ENCODE data around the gene SLIT2. TPM values are rescaled to one million over a fixed set of nuclear protein-coding genes. Genes with fewer than 3 reads are reported as not detected.

Gene SLIT2, protein sequence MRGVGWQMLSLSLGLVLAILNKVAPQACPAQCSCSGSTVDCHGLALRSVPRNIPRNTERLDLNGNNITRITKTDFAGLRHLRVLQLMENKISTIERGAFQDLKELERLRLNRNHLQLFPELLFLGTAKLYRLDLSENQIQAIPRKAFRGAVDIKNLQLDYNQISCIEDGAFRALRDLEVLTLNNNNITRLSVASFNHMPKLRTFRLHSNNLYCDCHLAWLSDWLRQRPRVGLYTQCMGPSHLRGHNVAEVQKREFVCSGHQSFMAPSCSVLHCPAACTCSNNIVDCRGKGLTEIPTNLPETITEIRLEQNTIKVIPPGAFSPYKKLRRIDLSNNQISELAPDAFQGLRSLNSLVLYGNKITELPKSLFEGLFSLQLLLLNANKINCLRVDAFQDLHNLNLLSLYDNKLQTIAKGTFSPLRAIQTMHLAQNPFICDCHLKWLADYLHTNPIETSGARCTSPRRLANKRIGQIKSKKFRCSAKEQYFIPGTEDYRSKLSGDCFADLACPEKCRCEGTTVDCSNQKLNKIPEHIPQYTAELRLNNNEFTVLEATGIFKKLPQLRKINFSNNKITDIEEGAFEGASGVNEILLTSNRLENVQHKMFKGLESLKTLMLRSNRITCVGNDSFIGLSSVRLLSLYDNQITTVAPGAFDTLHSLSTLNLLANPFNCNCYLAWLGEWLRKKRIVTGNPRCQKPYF (N-terminal part only)
- under 1 TPM in 1 of 3 donors, not detected in 2; 0.11 TPM for total RNA-seq

DNA sequence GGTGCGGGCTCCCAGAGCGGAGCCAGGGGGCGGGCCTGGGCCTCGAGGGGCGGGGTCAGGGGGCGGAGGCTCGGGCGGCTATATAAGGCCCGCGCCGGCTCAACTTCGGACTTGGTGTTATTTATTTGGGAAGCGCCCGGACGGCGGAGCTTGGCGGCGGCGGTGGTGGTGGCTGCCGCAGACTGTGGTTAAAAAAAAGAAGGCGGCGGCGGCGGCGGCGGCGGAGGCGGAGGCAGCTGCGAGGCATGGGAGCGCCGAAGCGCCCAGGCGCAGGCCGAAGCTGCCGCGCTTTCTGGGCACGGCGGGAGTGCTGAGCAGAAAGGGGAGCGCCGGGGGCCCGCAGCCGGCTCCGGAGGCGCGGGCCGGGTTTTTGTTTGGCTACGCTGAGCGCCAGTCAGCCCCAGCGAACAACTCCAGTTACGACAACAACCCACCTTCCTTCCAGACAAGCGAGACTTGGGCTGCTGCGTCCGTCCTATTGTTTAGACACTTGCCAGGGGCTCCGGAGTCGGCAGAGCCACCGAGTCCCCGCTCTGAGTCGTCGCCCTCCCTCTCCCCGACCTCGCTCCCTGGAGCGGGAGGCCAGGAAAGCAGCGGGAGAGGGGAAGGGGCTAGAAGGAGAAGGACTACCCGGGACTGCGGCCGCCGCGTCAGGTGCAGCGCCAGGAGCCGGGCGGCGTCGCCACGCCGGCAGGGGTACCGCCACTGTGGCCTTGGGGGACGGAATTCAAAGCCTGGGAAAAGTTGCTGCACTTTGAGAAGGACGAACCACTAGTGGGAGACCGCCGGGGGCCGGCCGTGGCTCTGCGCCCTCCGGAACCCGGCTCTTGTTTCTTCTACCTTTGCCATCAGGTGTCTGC lies at the start of gene SLIT2:
SLIT2 (plus strand) TSS at position 110 of the 860 bp plus-strand sequence. CDS start 1,911 bp downstream, outside the sequence.
- Mint-ChIP-seq H3K9me3 (no peaks in the 10 kb centered on the region), H3K4me3 (peak within 1 kb of the TSS; percentile 45), H3K36me3 (ENCODE audit: insufficient read depth) (no peaks in the 10 kb centered on the region), H3K27me3 (ENCODE audit: low read depth) (peaks cover 51% of the 10 kb centered on the region), H3K4me1 (ENCODE audit: low read depth) (peaks cover 8% of the 10 kb centered on the region)
- ATAC-seq: peak; percentile 41 to 63
- DNase-seq: no peak

DNA sequence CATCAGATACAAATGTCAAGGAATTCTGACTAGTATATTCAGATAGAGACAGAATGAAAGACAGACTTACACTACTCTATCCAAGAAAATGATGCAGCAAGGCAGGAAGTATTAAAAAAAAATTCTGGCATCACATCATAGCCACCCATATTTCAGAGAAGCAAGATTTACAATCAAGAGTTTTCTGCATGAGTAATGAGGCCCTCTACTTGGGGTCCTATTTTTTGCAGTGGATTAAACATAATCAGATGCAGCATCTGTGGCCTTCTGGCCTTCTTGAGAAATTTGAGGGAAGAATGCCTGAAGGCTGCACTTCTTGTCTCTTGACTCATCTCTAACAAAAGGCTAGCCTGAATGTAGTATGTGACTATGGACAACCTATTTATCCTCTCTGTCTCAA lies 48.2 kb upstream of the SLIT2 start:
- ATAC-seq (no peak), DNase-seq (no peak)
- Mint-ChIP-seq H3K36me3 (ENCODE audit: insufficient read depth) (no peaks in the 10 kb centered on the region), H3K27me3 (ENCODE audit: low read depth) (no peaks in the 10 kb centered on the region), H3K9me3 (peaks cover 1% of the 10 kb centered on the region), H3K4me1 (ENCODE audit: low read depth) (no peaks in the 10 kb centered on the region), H3K4me3 (no peak overlapping the region)

- Mint-ChIP-seq H3K36me3 (ENCODE audit: insufficient read depth) (no peaks in the 10 kb centered on the region), H3K4me1 (ENCODE audit: low read depth) (no peaks in the 10 kb centered on the region), H3K27me3 (ENCODE audit: low read depth) (no peaks in the 10 kb centered on the region), H3K9me3 (peaks cover 16% of the 10 kb centered on the region), H3K4me3 (no peak overlapping the region)
- ATAC-seq: no peak
- DNase-seq: no peak
These were observed 34.2 kb upstream of the SLIT2 start for GRCh38 chr4:20217521-20217920.

DNA sequence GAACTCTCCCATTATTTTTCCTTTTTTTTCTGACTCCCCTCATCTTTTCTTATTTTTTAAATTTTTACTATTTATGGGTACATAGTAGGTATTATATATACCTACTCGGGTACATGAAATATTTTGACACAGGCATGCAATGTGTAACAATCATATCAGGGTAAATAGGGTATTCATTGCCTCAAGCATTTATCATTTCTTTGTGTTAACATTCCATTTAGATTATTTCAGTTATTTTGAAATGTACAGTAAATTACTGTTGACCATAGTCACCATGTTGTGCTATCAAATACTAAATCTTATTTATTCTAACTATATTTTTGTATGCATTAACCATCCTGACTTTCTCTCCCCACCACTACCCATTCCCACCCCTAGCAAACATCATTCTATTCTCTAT lies 33.8 kb upstream of the SLIT2 start:
- Mint-ChIP-seq H3K9me3 (peaks cover 16% of the 10 kb centered on the region), H3K4me3 (no peak overlapping the region), H3K4me1 (ENCODE audit: low read depth) (no peaks in the 10 kb centered on the region), H3K36me3 (ENCODE audit: insufficient read depth) (no peaks in the 10 kb centered on the region), H3K27me3 (ENCODE audit: low read depth) (no peaks in the 10 kb centered on the region)
- DNase-seq: no peak
- no peak for ATAC-seq

- no peak for DNase-seq
- no peak overlapping the region for H3K4me3 Mint-ChIP-seq
- H3K4me1 Mint-ChIP-seq (ENCODE audit: low read depth): no peaks in the 10 kb centered on the region
- peaks cover 24% of the 10 kb centered on the region for H3K9me3 Mint-ChIP-seq
- H3K27me3 Mint-ChIP-seq (ENCODE audit: low read depth): no peaks in the 10 kb centered on the region
- H3K36me3 Mint-ChIP-seq (ENCODE audit: insufficient read depth): no peaks in the 10 kb centered on the region
- no peak for ATAC-seq
These were observed 32.2 kb upstream of the SLIT2 start for GRCh38 chr4:20219521-20219920.

DNA sequence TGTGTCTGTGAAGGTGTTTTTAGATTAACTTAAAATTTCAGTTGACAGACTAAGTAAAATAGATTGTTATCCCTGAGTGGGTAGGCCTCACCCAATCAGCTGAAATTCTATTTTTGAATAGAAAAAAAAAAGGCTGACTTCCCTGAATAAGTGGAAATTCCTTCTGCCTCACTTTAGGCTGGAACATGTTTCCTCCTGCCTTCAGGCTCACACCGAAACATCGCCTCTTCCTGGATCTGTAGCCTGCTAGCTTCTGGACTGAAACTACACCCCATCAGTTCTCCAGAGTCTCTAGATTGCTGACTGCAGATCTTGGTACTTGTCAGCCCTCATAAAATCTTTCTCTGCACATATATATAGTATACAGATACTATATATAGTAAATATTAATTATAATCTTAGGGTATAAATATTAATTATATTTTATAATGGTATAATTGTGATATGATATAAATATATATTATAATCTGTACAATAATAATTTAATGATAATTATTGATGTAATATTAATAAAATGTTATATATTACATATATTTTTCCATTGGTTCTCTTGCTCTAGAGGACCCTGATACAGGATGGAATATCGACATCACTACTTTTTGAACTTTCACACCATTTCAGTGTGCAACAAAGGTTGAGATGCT lies 13.7 kb upstream of the SLIT2 start:
- DNase-seq (no peak), ATAC-seq (no peak)
- no peaks in the 10 kb centered on the region for H3K4me1 Mint-ChIP-seq (ENCODE audit: low read depth)

GRCh38 chr4:20248155-20248558 lies 3.5 kb upstream of the SLIT2 start:
- no peak overlapping the region for H3K4me3 Mint-ChIP-seq
- no peak for DNase-seq
- no peaks in the 10 kb centered on the region for H3K36me3 Mint-ChIP-seq (ENCODE audit: insufficient read depth)
- peaks cover 6% of the 10 kb centered on the region for H3K9me3 Mint-ChIP-seq
- no peak for ATAC-seq
- H3K4me1 Mint-ChIP-seq (ENCODE audit: low read depth): peaks cover 8% of the 10 kb centered on the region
- H3K27me3 Mint-ChIP-seq (ENCODE audit: low read depth): peaks cover 25% of the 10 kb centered on the region

More for the DNA sequence above, 13.7 kb upstream of the SLIT2 start:
- Mint-ChIP-seq H3K27me3 (ENCODE audit: low read depth) (no peaks in the 10 kb centered on the region), H3K9me3 (no peaks in the 10 kb centered on the region), H3K36me3 (ENCODE audit: insufficient read depth) (no peaks in the 10 kb centered on the region), H3K4me3 (no peak overlapping the region)

- H3K4me3 Mint-ChIP-seq: no peak overlapping the region
- no peak for DNase-seq
These were observed 2.4 kb upstream of the SLIT2 start for GRCh38 chr4:20249333-20249732.

DNA sequence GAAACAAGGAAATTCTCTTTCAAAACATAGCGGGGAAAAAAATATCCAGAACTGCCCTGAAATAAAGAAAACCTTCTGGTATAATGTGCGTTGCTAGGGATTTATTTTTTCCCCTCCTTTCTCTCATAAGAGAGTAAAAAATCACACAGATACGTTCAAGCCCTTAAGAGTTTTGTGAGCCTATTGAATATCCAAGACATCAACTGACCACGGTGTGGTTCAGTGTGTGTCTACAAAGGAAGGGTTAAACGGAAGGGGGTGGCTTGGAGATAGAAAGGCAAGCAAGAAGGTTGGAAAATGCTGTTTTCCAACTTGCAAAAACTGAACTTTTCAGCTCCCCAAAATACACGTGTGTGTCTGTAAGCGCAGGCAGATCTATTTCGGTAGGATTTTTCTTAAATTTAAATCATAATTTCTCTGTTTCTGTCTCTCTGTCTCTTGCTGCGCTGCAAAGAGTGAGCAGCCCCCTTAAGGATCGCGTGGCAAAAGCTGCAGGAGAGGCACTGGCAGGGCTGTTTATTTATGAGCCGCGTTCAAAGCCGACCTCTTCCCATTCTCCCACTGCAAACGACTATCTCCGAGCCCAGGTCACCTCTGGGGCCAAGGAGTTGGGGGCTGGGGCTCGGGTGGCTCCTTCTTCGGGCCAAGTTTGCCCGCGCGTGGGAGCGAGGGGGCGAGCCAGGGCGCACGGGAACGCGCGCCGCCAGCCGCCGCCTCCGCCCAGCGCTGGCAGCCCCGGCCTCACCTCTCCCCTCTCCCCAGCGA lies 492 bp upstream of the SLIT2 start:
- ATAC-seq: no peak
- DNase-seq: no peak
- H3K4me1 Mint-ChIP-seq (ENCODE audit: low read depth): peaks cover 8% of the 10 kb centered on the region
- peaks cover 51% of the 10 kb centered on the region for H3K27me3 Mint-ChIP-seq (ENCODE audit: low read depth)
- H3K4me3 Mint-ChIP-seq: peak overlapping the region; percentile 45
- H3K9me3 Mint-ChIP-seq: no peaks in the 10 kb centered on the region
- H3K36me3 Mint-ChIP-seq (ENCODE audit: insufficient read depth): no peaks in the 10 kb centered on the region

More at GRCh38 chr4:20249333-20249732, 2.4 kb upstream of the SLIT2 start:
- Mint-ChIP-seq H3K36me3 (ENCODE audit: insufficient read depth) (no peaks in the 10 kb centered on the region), H3K9me3 (no peaks in the 10 kb centered on the region), H3K27me3 (ENCODE audit: low read depth) (peaks cover 37% of the 10 kb centered on the region), H3K4me1 (ENCODE audit: low read depth) (peaks cover 8% of the 10 kb centered on the region)
- ATAC-seq: no peak

DNA sequence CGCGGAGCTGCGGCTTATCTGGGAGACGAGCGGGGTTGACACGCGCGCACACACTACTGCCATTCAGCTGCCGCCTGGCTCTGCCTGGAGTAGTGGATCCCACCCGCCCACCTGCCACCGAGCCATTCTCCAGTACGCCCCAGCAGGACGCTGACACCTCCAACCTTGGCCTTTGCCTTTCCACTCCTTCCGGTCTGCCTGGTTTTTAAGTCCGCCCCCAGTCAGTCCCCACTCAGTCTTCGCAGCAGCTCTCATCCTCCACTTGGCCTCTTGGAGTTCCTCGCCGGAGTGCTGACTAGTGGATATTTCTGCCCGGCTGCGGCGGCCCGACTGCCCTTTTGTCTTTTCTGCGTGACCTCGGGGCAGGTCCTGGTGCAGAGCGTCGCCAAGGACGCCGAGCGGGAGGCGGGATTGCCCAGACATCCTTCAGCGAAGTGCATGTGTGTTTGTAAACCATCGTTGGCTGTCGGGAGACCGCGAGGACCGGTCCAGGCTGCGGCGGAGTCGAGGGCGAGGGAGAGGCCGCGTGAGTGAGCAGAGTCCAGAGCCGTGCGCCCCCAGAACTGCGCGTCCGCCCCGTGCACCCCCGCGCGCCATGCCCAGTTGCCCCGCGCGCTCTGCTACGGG lies 1.1 kb downstream of the SLIT2 start:
- ATAC-seq (peak in 1 of 2 donors; percentile 6), DNase-seq (no peak)
- Mint-ChIP-seq H3K27me3 (ENCODE audit: low read depth) (peaks cover 51% of the 10 kb centered on the region), H3K36me3 (ENCODE audit: insufficient read depth) (no peaks in the 10 kb centered on the region), H3K9me3 (no peaks in the 10 kb centered on the region), H3K4me1 (ENCODE audit: low read depth) (peaks cover 8% of the 10 kb centered on the region), H3K4me3 (peak overlapping the region; percentile 15)

- ATAC-seq: no peak
- no peak for DNase-seq
- Mint-ChIP-seq H3K4me1 (ENCODE audit: low read depth) (peaks cover 8% of the 10 kb centered on the region), H3K36me3 (ENCODE audit: insufficient read depth) (no peaks in the 10 kb centered on the region), H3K4me3 (no peak overlapping the region), H3K27me3 (ENCODE audit: low read depth) (peaks cover 52% of the 10 kb centered on the region), H3K9me3 (no peaks in the 10 kb centered on the region)
These were observed 1.6 kb downstream of the SLIT2 start for GRCh38 chr4:20253283-20253734.

DNA sequence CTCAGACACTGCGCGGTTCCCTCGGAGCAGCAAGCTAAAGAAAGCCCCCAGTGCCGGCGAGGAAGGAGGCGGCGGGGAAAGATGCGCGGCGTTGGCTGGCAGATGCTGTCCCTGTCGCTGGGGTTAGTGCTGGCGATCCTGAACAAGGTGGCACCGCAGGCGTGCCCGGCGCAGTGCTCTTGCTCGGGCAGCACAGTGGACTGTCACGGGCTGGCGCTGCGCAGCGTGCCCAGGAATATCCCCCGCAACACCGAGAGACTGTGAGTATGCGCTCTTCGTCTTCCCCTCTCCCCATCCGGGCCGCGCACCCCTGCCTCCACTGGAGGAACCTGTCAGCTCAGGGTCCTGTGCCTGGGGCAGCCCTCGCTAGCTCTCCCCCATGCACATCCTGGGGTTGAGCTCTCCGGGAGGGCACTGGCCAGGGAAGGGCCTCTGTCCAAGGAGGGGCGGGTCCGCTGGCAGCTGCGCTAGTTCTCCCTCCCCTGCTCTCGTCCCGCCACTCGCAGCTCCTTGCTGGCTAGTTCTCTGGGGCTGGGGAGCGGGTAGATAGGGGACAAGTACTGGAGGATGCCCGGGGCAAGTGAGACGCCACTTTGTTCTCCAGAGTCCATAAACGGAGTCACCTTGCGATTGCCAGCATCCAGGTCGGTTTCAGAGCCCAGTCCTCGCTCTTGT lies 2.2 kb downstream of the SLIT2 start:
- no peaks in the 10 kb centered on the region for H3K9me3 Mint-ChIP-seq
- DNase-seq (no peak), ATAC-seq (no peak)
- H3K4me3 Mint-ChIP-seq: no peak overlapping the region
- H3K36me3 Mint-ChIP-seq (ENCODE audit: insufficient read depth): no peaks in the 10 kb centered on the region
- peaks cover 52% of the 10 kb centered on the region for H3K27me3 Mint-ChIP-seq (ENCODE audit: low read depth)
- H3K4me1 Mint-ChIP-seq (ENCODE audit: low read depth): peaks cover 8% of the 10 kb centered on the region
